DLD1 (cell line): ENCODE data around the gene EMX1.

Experiments
- in situ Hi-C: cut with HindIII; loops from 2 replicates; pipeline ENCODE4 v1.10.0; 2017; ENCODE audit warnings: low sequenced_read_pairs

Gene EMX1

GRCh38 chr2:72955228-72956049 is 38.1 kb downstream of the EMX1 start:
- in situ Hi-C loops = no loop called here

- in situ Hi-C loops = no loop called here
These were observed 38.7 kb downstream of the EMX1 start for GRCh38 chr2:72956050-72956395.

GRCh38 chr2:72956936-72957335 is 39.6 kb downstream of the EMX1 start:
- in situ Hi-C loops = no loop called here

GRCh38 chr2:72958542-72959385 is 41.4 kb downstream of the EMX1 start:
- in situ Hi-C loops = no loop called here

GRCh38 chr2:72959554-72959953 is 42.2 kb downstream of the EMX1 start:
- in situ Hi-C loops = no loop called here

GRCh38 chr2:72959995-72960981 is 43.0 kb downstream of the EMX1 start:
- in situ Hi-C loops = no loop called here

GRCh38 chr2:72961036-72961720 is 43.9 kb downstream of the EMX1 start:
- in situ Hi-C loops = no loop called here

- in situ Hi-C loops = no loop called here
These were observed 44.6 kb downstream of the EMX1 start for GRCh38 chr2:72961853-72962468.

GRCh38 chr2:72962911-72963310 is 45.6 kb downstream of the EMX1 start:
- in situ Hi-C loops = no loop called here

- in situ Hi-C loops = no loop called here
These were observed 46.3 kb downstream of the EMX1 start for GRCh38 chr2:72963423-72964145.

GRCh38 chr2:72964146-72964525 is 46.8 kb downstream of the EMX1 start:
- in situ Hi-C loops = no loop called here

GRCh38 chr2:72965016-72965415 is 47.7 kb downstream of the EMX1 start:
- in situ Hi-C loops = no loop called here

- in situ Hi-C loops = no loop called here
These were observed 48.6 kb downstream of the EMX1 start for GRCh38 chr2:72965770-72966450.

- in situ Hi-C loops = no loop called here
These were observed 51.0 kb downstream of the EMX1 start for GRCh38 chr2:72968286-72968685.

GRCh38 chr2:72969706-72970105 is 52.4 kb downstream of the EMX1 start:
- in situ Hi-C loops = no loop called here

- in situ Hi-C loops = no loop called here
These were observed 53.7 kb downstream of the EMX1 start for GRCh38 chr2:72971036-72971435.

- in situ Hi-C loops = no loop called here
These were observed 55.2 kb downstream of the EMX1 start for GRCh38 chr2:72972352-72973136.

GRCh38 chr2:72973137-72973535 is 55.8 kb downstream of the EMX1 start:
- in situ Hi-C loops = no loop called here
